ENCODE data around the gene VRK3.
A peak's percentile ranks its signal among the peaks of the same experiment; 100 is the strongest.
"Not testable (repeated sequence)": the region's sequence is repeated elsewhere in the genome, so short reads cannot be mapped to it uniquely, and the experiment has no call there.

VRK3 gene, protein sequence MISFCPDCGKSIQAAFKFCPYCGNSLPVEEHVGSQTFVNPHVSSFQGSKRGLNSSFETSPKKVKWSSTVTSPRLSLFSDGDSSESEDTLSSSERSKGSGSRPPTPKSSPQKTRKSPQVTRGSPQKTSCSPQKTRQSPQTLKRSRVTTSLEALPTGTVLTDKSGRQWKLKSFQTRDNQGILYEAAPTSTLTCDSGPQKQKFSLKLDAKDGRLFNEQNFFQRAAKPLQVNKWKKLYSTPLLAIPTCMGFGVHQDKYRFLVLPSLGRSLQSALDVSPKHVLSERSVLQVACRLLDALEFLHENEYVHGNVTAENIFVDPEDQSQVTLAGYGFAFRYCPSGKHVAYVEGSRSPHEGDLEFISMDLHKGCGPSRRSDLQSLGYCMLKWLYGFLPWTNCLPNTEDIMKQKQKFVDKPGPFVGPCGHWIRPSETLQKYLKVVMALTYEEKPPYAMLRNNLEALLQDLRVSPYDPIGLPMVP

DNA sequence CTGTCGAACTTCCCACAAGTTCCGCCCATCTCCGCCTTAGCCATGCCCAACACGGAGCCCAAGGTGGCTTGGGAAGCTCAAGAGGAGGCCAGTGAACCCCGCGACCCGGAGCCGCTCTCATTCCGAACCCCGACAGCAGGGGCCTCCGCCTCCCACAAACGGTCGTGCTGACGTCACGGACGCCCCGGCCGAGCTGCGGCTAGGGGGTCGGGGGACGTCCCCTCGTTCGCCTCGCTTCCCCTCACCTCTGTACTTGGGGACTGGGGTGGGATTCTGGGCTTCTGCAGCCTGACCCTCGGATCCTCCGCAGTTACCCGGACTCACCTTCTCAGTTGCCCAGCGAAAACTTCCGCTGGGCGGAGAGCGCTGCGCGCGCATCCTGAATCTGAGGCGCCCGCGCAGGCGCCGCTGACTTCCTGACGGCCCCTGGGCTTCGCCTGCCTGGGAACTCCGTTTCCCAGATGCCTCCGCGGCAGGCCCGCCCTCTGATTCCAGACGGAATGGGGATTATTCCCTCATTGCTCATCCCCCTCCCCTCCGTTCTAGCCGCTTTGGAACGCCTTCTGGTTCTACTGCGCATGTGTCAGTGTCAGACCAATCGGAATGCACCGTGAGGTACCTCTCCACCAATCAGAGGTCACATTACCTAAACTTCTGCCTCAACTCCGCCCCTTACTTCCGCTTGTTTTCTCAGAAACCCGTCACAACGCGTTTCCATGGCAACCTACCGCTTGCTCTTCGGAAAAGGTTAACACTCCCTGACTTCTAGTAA is at the start of gene VRK3:
VRK3 (minus strand) TSS at position 351 of the 772 bp plus-strand sequence. CDS start 9,210 bp downstream, outside the sequence.
- peak; percentile 100 for DNase-seq

- not testable (repeated sequence) for DNase-seq
Measured at GRCh38 chr19:50068382-50068781, 43.2 kb upstream of the VRK3 start.

GRCh38 chr19:50067575-50067974 is 42.4 kb upstream of the VRK3 start:
- DNase-seq, result no peak

GRCh38 chr19:50065938-50066337 is 40.8 kb upstream of the VRK3 start:
- DNase-seq, result no peak

DNA sequence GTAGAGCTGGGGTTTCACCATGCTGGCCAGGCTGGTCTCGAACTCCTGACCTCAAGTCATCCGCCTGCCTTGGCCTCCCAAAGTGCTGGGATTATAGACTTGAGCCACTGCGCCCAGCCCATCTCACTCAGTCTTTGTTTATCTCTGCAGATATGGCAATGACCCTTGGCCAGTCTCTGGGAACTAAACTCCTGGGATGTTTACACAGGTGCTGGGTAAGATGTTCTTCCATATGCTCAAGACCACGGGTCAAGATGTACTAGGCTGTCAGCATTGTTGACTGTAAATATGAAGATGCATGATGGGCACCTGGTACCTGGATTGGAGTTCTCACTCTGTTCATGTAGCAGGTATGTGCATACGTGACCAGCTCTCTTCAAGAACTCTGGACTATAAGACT is 36.5 kb upstream of the VRK3 start:
- no peak for DNase-seq

GRCh38 chr19:50060107-50060506 is 34.9 kb upstream of the VRK3 start:
- no peak for DNase-seq

- DNase-seq, result no peak
Measured at GRCh38 chr19:50059045-50059444, 33.9 kb upstream of the VRK3 start.

DNA sequence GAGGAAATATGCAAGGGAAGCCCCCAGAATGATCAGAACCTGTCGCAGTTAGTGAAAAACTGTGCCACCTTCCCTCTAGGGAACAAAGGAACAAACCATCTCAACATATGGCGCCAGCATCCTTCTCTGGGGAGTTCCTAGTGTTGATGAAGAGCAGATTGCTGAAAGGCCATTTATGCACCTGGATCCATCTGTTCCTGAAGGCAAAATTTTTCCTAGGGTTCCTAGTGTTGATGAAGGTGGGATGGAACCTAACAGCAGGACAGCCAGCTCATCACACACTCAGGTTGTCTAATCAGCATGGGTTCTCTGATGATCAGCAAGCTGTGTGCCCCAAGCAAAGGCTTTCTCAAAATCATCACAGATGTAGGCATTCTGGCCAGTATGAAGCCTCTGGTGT is 33.3 kb upstream of the VRK3 start:
- DNase-seq, result no peak

- DNase-seq, result no peak
Measured at GRCh38 chr19:50053119-50053518, 27.9 kb upstream of the VRK3 start.

DNA sequence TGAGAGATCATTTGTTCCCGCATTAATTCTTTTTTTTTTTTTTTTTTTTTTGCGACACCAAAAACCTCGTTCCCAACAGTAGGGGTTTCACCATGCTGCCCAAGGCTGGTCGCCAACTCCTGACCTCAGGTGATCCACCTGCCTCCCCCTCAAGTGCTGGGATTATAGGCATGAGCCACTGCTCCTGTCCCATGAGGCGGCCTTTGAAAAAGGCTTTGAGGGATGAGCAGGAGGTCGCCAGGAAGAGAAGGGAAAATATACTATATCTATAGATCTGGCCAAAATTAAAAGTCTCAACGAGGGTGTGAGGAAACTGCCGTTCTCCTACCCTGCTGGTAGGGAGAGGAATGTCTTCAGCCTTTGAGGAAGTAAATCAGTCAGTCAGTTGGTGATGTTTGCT is 26.8 kb upstream of the VRK3 start:
- no peak for DNase-seq

DNA sequence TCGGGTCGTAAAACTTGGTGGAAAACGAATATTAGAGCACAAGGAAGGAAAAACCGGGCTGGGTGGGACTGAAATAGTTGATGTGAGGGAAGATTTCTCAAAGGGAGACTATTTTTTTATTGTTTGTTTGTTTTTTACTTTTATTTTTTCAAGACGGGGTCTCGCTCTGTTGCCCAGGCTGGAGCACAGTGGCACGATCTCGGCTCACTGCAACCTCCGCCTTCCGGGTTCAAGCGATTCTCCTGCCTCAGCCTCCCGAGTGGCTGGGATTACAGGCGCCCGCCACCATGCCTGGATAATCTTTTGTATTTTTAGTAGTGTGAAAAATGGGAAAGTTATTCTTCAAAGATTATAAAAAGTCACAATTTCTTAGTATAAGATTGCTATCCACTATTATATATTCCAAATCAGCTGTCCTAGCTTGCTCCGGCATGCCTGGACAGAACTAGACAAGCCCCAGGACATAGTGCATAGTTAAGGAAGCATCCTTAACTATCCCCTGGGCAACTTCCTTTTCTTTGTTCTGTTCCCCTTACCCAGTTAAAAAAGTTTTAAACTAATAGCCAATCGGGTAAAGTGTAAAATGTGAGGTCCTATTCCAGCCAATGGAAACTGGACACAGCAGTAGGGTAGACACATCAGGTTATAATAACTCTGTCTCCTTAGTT is 26.2 kb upstream of the VRK3 start:
- DNase-seq, result not testable (repeated sequence)

DNA sequence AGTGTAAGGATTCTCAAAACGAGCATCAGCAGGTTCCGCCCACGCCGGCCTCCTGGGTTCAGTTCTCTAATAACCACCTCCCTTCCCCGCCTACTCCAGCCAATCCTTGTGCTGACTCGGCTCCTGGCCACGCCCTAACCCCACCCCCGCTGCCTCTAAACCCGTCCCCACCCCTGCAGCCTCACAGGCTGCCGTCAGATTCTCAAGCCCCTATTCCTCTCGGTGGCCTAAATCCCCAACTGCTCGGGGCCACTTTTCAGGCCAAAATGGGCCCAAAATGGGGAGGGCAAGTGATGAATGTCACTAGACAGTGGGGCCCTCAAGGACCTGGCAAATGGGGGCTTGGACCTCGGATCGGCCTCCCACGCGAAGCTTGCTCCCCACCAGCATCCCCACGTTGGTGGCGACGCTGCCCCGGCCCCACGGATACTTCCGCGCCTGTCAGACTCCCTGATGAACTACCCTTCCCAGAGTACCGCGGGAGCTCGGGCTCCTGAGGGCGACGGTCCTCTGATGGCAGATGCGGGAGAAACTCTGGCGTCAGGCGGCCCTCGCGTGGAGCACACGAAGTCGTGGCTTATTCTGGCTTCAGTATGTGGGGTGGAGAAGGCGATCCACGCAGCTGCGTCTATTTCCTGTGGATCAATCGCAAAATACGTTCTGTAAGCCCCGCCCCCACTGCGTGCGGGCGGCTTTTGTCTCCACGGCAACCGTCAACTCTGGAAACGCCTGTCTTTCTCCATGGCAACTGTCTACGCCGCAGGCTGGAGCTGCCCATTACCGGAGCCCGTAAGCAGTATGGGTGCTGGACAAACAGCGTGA is 25.4 kb upstream of the VRK3 start:
- DNase-seq, result peak; percentile 95

DNA sequence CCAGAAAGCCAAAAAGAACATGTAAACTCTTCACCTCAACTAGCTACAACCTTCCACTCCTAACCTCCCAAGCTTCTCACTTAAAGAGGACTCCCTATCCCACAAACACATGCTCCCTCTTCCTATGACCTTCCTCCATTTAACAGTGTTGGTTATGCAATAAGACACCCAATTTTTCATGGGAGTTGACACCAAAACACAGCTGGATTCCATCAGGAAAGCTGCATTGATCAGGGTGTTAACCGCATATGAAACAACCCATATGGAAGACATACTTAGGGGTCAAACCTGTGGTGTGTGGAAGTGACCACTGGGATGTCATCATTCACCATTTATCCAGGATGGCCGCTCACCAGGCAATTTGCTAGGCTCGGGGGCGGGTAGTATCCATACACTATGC is 22.5 kb upstream of the VRK3 start:
- no peak for DNase-seq

- DNase-seq, result peak; percentile 86
Measured at GRCh38 chr19:50046649-50047503, 21.7 kb upstream of the VRK3 start.

- no peak for DNase-seq
Measured at GRCh38 chr19:50044922-50045321, 19.8 kb upstream of the VRK3 start.

DNA sequence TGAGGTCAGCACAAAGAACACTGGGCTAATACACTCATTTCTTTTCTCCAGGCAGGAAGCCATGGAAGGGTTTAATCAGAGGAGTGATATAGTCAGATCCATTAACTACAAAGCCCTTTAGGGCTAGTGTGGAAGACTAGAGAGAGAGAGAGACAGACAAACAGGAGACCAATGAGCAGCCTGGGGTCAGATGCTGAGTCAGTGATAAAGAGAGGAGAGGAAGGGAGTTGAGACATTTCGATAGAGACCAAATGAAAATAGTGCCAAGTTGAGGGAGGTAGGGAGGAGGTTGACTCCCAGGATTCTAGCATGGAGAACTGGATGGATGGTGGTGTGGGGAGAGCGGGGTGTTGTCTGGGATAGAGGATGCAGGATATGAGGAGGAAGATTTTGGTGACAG is 18.8 kb upstream of the VRK3 start:
- DNase-seq, result no peak

DNA sequence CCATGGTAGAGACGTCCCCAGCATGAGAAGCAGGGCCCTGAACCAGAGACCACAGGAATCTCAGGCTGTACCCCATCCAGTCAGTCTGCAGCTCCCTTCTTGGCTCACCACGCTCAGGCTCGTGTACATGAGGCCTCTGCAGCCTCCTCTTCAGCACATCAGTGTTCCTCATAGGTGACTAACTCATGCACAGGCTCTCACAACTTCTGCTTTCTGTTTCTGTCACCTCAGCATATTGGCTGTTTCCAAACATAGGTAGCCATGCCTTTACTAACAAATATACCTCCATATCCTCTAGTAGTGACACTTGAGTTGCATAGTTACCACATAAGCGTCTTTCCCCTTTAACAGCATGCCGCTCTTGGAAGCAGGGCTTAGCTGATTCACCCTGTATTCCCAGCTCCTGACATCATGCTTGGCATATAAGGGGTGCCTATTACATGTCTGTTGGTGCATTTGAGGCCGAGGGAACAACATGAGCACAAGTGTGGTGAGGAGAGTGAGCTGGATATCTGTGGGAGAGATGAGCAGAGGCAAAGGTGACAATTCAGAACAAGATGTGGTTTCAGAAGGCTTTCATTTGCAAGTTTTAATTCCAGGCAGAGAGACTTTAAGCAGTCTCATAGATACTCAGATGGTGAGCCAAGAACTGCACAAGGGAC is 17.3 kb upstream of the VRK3 start:
- DNase-seq, result no peak

- no peak for DNase-seq
Measured at GRCh38 chr19:50040967-50041366, 15.8 kb upstream of the VRK3 start.

DNA sequence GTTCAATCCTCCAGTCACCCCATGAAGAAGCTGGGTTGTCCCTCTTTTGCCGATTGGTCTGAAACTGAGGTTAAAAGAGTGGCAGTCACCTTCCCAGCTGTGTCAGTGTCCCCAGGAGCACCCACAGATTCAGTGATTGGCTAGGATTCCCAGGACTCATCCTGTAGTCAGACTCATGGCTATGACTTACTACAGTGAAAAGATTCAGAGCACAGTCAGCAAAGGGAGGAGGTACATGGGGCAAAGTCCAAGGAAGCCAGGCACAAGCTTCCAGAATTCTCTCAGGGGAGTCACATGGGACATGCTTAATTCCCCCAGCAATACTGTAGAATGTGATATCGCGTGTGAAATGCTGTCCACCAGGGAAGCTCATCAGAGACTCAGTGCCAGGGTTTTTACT is 14.8 kb upstream of the VRK3 start:
- no peak for DNase-seq

- DNase-seq, result no peak
Measured at GRCh38 chr19:50036908-50037307, 11.7 kb upstream of the VRK3 start.

DNA sequence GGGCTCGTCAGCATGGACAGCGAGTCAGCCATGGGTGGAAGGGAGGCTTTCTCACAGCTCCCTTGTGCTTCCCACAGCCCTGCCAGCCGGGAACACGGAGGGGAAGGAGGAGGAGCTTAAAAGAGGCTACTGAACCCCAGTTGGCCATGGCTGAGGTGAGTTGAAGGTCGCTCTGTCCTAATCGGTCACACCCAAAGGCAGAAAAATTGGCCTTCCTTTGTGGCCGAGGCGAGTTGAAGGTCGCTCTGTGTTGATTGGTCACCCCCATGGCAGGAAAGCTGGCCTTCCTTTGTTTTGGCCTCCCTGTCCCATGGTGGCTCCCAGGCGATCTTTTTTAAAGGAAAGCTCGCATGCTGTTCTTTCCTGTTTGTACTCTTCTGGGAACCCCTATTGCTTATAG is 5.8 kb upstream of the VRK3 start:
- no peak for DNase-seq
